Measurements from ENCODE around the gene KLF16.

The KLF16 gene

GRCh38 chr19:1862424-1863327 lies 703 bp downstream of the KLF16 start:
- H3K27ac ChIP-seq = peak overlapping the region; percentile 96
- TF ChIP-seq CTCF (conservative IDR thresholded peaks at IDR 0.05) = no peak

DNA sequence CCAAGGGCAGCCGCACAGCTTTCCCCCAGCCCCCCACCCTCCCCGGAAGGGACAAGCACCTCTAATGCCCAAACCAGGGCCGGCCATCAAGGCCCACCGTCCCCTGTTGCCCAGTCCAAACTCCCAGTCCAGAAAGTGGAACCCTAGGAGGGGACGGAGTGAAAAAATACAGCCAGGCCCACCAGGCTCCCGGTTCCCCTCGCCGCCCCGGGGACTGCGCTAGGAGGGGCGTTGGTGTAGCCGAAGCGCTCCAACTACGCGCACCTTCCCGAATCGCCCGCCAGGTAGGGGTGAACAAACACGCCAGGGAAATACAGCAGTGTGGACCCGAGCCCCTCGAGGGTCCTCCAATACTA lies 1.3 kb downstream of the KLF16 start:
- no peak for TF ChIP-seq CTCF (conservative IDR thresholded peaks at IDR 0.05)
- H3K27ac ChIP-seq = peak overlapping the region; percentile 96

DNA sequence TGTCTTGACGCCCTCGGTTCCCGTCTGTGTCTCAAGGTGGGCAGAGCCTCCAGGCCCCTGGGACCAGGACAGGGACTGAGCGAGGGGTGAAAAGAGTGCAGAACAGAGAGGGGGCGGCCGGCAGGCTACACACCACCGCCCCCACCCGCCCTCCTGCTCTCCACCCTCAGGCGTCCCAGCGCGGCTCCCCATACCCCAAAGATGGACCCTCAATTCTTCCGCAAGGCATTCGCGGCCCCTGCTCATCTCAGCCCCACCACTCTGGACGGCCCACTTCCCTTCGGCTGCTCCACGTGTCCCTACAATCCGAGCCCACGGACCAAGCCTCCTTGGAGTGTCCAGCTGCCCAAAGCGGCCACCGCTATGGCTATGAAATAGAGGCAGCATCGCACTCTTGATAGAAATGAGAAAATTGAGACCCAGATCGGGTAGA lies 1.8 kb downstream of the KLF16 start:
- peak overlapping the region; percentile 96 for H3K27ac ChIP-seq
- TF ChIP-seq CTCF (conservative IDR thresholded peaks at IDR 0.05) = no peak

DNA sequence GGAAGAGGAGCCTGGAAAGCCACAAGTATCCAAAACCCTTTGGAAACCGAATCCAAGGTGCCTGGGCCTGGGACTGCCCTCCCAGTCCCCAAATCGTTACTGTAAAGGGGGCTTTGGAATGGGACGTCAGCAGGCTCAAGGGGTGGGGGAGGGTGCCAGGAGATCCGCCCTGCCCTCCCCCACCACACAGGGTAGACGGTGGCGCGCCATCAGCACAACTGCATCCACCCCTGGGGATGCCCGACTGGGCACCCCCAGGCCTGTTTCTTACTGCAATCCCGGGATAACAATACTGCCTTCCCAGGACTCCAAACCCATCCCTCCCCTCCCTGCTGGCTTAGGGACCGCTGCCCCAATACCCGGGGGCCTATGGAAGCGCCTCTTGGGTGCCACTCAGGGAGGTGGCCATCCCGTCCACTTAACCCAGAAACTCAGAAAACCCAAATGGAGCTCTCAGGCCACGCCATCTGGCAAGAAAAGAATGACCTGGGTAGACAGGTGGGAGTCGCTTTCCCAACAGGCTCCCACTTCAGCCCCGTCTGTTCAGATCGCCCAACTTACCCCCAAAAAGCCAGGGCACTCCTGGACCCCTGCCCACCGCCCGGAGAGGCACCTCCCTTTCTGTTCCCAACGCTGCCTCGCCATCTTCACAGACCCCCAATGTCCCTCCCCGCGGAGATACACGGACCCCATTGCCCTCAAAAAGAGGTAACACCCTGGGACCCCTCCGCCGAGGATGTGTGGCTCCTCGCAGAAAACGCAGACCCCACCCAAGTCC lies 2.4 kb downstream of the KLF16 start:
- H3K27ac ChIP-seq = peak overlapping the region; percentile 96
- TF ChIP-seq CTCF (conservative IDR thresholded peaks at IDR 0.05) = no peak

DNA sequence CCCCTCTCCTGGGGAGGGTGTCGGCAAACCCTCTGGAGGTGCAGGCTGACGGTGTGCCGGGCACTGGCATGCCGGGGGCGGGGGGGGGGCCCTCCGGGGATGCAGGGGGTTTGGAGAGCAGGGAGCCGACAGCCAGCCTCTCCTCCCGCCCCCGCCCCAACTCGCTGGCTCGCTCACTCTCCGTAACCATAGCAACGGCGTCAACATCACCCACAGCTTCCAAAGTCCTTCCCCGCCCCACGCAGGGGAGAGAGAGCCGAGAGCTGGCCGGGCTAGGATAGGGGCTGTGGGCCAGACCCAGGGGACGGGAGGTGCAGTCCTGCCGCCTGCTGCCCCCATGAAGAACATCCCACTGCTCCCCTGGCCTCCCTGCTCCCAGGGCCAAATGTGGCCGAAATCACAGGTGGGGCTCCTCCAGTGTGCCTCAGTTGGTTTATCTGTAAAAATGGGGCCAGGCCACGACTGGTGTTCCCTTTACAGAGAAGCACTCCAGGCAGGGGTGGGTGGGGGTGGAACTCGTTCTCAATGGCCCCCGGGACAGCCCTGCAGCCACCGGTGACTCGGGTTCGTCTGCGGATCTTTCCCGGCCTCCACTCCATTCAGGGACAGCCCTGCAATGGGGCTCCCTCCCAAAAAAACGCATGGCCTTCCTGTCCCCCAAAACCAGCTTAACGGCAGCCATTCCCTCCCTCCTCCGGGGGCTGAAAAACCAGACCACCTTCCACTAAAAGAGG lies 3.2 kb downstream of the KLF16 start:
- H3K27ac ChIP-seq = peak overlapping the region; percentile 96; the same call in 1 of the 2 replicates
- no peak for TF ChIP-seq CTCF (conservative IDR thresholded peaks at IDR 0.05)

- no peak for TF ChIP-seq CTCF (conservative IDR thresholded peaks at IDR 0.05)
- no peak overlapping the region for H3K27ac ChIP-seq
Measured at GRCh38 chr19:1859331-1859781, 4.0 kb downstream of the KLF16 start.

Data from VCaP (cell line).